Measurements from ENCODE around the gene MND1.

- no peak for TF ChIP-seq POLR2A (IDR thresholded peaks at IDR 0.05; ENCODE audit: low read length)
- no peak for TF ChIP-seq GATA1 (IDR thresholded peaks at IDR 0.05; ENCODE audit: low read depth, low read length)
These were observed 64.4 kb downstream of the MND1 start for GRCh38 chr4:153408932-153409331.

All from erythroblast (primary cell).